ENCODE data around the gene MAN2A1. TPM values are rescaled to one million over a fixed set of nuclear protein-coding genes. Genes with fewer than 3 reads are reported as not detected.

Gene MAN2A1
- polyA plus RNA-seq, 1 donor (not counting 4 experiments of a cell fraction or from before 2014, with no cell fraction given): 63.8 TPM

DNA sequence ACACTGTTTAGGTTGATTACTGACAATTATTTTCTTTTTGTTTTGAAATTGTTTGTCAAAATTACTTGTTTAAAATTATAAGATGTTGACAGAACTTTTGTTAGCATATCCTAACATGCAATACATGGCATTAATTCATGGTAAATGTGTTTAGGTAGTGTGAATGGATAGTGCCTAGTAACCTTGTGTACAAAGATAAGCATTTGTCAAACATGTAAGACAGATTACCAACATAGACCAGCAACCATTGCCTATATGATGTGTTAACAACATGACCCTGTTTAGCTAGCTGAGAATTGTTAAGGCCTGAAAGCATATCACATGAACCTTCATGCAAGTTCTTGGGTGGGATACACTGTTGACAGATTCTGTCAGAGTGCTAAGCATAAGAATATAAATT, 13.4 kb downstream of the MAN2A1 start:
- Histone ChIP-seq H2AFZ (ENCODE audit: control insufficient read depth, low read length) (no peak overlapping the region), H3K4me2 (ENCODE audit: control insufficient read depth, extremely low read depth, insufficient read depth, low read depth, low read length) (no peak overlapping the region), H3K79me2 (ENCODE audit: control insufficient read depth, insufficient read depth, low read length) (peaks cover 99% of the 10 kb centered on the region), H3K4me3 (ENCODE audit: control insufficient read depth in 2 of 3, extremely low read depth in 1 of 3, insufficient read depth in 2 of 3, low read depth in 1 of 3, low read length in 3 of 3) (no peak overlapping the region), H3K9ac (ENCODE audit: control insufficient read depth, extremely low read depth, insufficient read depth, low read length) (no peak overlapping the region), H3K9me1 (ENCODE audit: control insufficient read depth, extremely low read depth, insufficient read depth, low read length) (no peaks in the 10 kb centered on the region), H3K27ac (ENCODE audit: control insufficient read depth, insufficient read depth, low read length) (no peak overlapping the region), H3K27me3 (ENCODE audit: control insufficient read depth, extremely low read depth, insufficient read depth, low read length) (no peaks in the 10 kb centered on the region), H3K36me3 (ENCODE audit: control insufficient read depth in 2 of 2, extremely low read depth in 1 of 2, insufficient read depth in 2 of 2, low read length in 2 of 2) (no peaks in the 10 kb centered on the region), H3K4me1 (ENCODE audit: control insufficient read depth, extremely low read depth, insufficient read depth, low read length) (no peaks in the 10 kb centered on the region), H3K9me3 (ENCODE audit: control insufficient read depth, low read depth, low read length) (no peaks in the 10 kb centered on the region), H4K20me1 (ENCODE audit: control insufficient read depth, extremely low read depth, insufficient read depth, low read length) (peaks cover 4% of the 10 kb centered on the region)
- TF ChIP-seq EZH2 (IDR thresholded peaks at IDR 0.05; ENCODE audit: low read length): no peak
- TF ChIP-seq CTCF (optimal IDR thresholded peaks at IDR 0.05 in 1 of 3, IDR thresholded peaks at IDR 0.05 in 1 of 3, conservative IDR thresholded peaks at IDR 0.05 in 1 of 3; ENCODE audit: extremely low read depth in 1 of 3, insufficient read depth in 2 of 3, low read length in 3 of 3): no peak
- no peak for FAIRE-seq
- DNase-seq (ENCODE audit: low read depth, low spot score): no peak
- dilution Hi-C loops (cut with MboI; ENCODE audit: extremely low pct_ligation_motif_present, low sequenced_read_pairs): no loop called here

GRCh38 chr5:109703829-109704228, 14.1 kb downstream of the MAN2A1 start:
- Histone ChIP-seq H3K4me1 (ENCODE audit: control insufficient read depth, extremely low read depth, insufficient read depth, low read length) (no peaks in the 10 kb centered on the region), H3K9ac (ENCODE audit: control insufficient read depth, extremely low read depth, insufficient read depth, low read length) (no peak overlapping the region), H3K4me2 (ENCODE audit: control insufficient read depth, extremely low read depth, insufficient read depth, low read depth, low read length) (no peak overlapping the region), H4K20me1 (ENCODE audit: control insufficient read depth, extremely low read depth, insufficient read depth, low read length) (peaks cover 6% of the 10 kb centered on the region), H3K9me3 (ENCODE audit: control insufficient read depth, low read depth, low read length) (no peaks in the 10 kb centered on the region), H2AFZ (ENCODE audit: control insufficient read depth, low read length) (no peak overlapping the region), H3K36me3 (ENCODE audit: control insufficient read depth in 2 of 2, extremely low read depth in 1 of 2, insufficient read depth in 2 of 2, low read length in 2 of 2) (no peaks in the 10 kb centered on the region), H3K27me3 (ENCODE audit: control insufficient read depth, extremely low read depth, insufficient read depth, low read length) (no peaks in the 10 kb centered on the region), H3K27ac (ENCODE audit: control insufficient read depth, insufficient read depth, low read length) (no peak overlapping the region), H3K79me2 (ENCODE audit: control insufficient read depth, insufficient read depth, low read length) (peaks cover 99% of the 10 kb centered on the region), H3K4me3 (ENCODE audit: control insufficient read depth in 2 of 3, extremely low read depth in 1 of 3, insufficient read depth in 2 of 3, low read depth in 1 of 3, low read length in 3 of 3) (no peak overlapping the region), H3K9me1 (ENCODE audit: control insufficient read depth, extremely low read depth, insufficient read depth, low read length) (no peaks in the 10 kb centered on the region)
- DNase-seq (ENCODE audit: low read depth, low spot score) (no peak), FAIRE-seq (no peak)
- no peak for TF ChIP-seq EZH2 (IDR thresholded peaks at IDR 0.05; ENCODE audit: low read length)
- no peak for TF ChIP-seq CTCF (optimal IDR thresholded peaks at IDR 0.05 in 1 of 3, IDR thresholded peaks at IDR 0.05 in 1 of 3, conservative IDR thresholded peaks at IDR 0.05 in 1 of 3; ENCODE audit: extremely low read depth in 1 of 3, insufficient read depth in 2 of 3, low read length in 3 of 3)
- dilution Hi-C loops (cut with MboI; ENCODE audit: extremely low pct_ligation_motif_present, low sequenced_read_pairs): no loop called here

Data from keratinocyte (primary cell).